ENCODE data around the gene NECTIN1.

Gene NECTIN1

GRCh38 chr11:119671561-119672015 lies 57.4 kb downstream of the NECTIN1 start:
- DNase-seq (ENCODE audit: low spot score) = peak; percentile 92

GRCh38 chr11:119671051-119671450 lies 57.9 kb downstream of the NECTIN1 start:
- peak; percentile 93 for DNase-seq (ENCODE audit: low spot score)

- DNase-seq (ENCODE audit: low spot score) = no peak
These were observed 59.5 kb downstream of the NECTIN1 start for GRCh38 chr11:119669487-119669886.

GRCh38 chr11:119668676-119669075 lies 60.3 kb downstream of the NECTIN1 start:
- no peak for DNase-seq (ENCODE audit: low spot score)

- DNase-seq (ENCODE audit: low spot score) = peak; percentile 85
These were observed 62.4 kb downstream of the NECTIN1 start for GRCh38 chr11:119666463-119667131.

GRCh38 chr11:119666061-119666460 lies 62.9 kb downstream of the NECTIN1 start:
- no peak for DNase-seq (ENCODE audit: low spot score)

- DNase-seq (ENCODE audit: low spot score) = no peak
These were observed 64.1 kb downstream of the NECTIN1 start for GRCh38 chr11:119664701-119665420.

GRCh38 chr11:119664063-119664572 lies 64.9 kb downstream of the NECTIN1 start:
- peak; percentile 54 for DNase-seq (ENCODE audit: low spot score)

GRCh38 chr11:119663279-119663678 lies 65.7 kb downstream of the NECTIN1 start:
- peak; percentile 93 for DNase-seq (ENCODE audit: low spot score)

- no peak for DNase-seq (ENCODE audit: low spot score)
These were observed 67.8 kb downstream of the NECTIN1 start for GRCh38 chr11:119661226-119661625.

- no peak for DNase-seq (ENCODE audit: low spot score)
These were observed 68.9 kb downstream of the NECTIN1 start for GRCh38 chr11:119659971-119660723.

- no peak for DNase-seq (ENCODE audit: low spot score)
These were observed 75.9 kb downstream of the NECTIN1 start for GRCh38 chr11:119652907-119653659.

- DNase-seq (ENCODE audit: low spot score) = no peak
These were observed 77.0 kb downstream of the NECTIN1 start for GRCh38 chr11:119651802-119652584.

- no peak for DNase-seq (ENCODE audit: low spot score)
These were observed 78.7 kb downstream of the NECTIN1 start for GRCh38 chr11:119650251-119650650.

GRCh38 chr11:119647254-119647653 lies 81.7 kb downstream of the NECTIN1 start:
- DNase-seq (ENCODE audit: low spot score) = no peak

- no peak for DNase-seq (ENCODE audit: low spot score)
These were observed 84.0 kb downstream of the NECTIN1 start for GRCh38 chr11:119645018-119645417.

- DNase-seq (ENCODE audit: low spot score) = no peak
These were observed 84.5 kb downstream of the NECTIN1 start for GRCh38 chr11:119644502-119644901.

GRCh38 chr11:119643876-119644225 lies 85.1 kb downstream of the NECTIN1 start:
- DNase-seq (ENCODE audit: low spot score) = no peak

- no peak for DNase-seq (ENCODE audit: low spot score)
These were observed 85.7 kb downstream of the NECTIN1 start for GRCh38 chr11:119643212-119643875.

GRCh38 chr11:119641983-119642745 lies 86.8 kb downstream of the NECTIN1 start:
- DNase-seq (ENCODE audit: low spot score) = no peak

Data from globus pallidus (tissue), 1 donor.